NCI-H146 treated with DMSO at 0.1 percent for 48 hours (cell line): ENCODE results near the gene SMG9.
"Not testable (repeated sequence)": the region's sequence is repeated elsewhere in the genome, so short reads cannot be mapped to it uniquely, and the experiment has no call there.

ENCODE experiments used
- DNase-seq: peaks from one replicate; lab custom pipeline; 2025; ENCODE audit not compliant: unreplicated experiment; lab: John Stamatoyannopoulos, UW

The SMG9 gene

GRCh38 chr19:43695985-43696704 is 58.6 kb downstream of the SMG9 start:
- no peak for DNase-seq

- no peak for DNase-seq
Measured at GRCh38 chr19:43694553-43694952, 60.2 kb downstream of the SMG9 start.

DNA sequence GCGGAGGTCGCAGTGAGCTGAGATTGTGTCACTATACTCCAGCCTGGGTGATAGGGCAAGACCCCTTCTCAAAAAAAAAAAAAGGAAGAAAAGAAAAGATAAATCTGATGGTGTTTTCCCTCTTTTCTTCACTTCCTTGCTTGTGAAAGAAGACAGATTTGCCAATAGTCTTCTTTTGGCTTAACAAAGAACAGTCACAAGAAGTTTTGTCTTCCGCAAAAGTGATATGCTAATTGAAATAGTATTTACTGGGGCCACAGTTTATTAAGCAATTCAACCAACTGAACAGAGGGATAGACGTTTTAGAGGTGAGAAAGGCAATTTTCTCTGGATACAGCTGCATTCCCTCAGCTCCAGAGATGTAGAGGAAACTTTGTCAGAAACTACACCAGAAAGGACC is 61.9 kb downstream of the SMG9 start:
- no peak for DNase-seq

GRCh38 chr19:43692385-43692784 is 62.4 kb downstream of the SMG9 start:
- DNase-seq: no peak

DNA sequence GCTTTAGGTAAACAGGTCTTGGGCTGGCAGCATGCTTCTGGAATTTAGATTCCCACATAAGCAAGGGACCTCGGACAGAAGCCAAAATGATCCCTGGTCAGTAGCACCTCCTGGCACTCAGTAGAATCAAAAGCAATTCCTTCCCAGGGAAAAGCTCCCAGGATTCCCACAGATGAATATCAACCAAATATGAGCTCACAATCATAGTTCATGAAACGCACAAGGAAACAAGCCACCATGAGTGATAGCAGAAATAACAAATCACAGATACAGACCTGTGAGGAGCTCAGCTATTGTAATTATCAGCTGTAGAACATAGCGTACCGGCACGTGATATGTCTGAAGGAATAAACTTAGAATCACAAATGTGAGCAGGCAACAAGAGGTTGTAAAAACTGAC is 63.0 kb downstream of the SMG9 start:
- no peak for DNase-seq

GRCh38 chr19:43690890-43691289 is 63.9 kb downstream of the SMG9 start:
- DNase-seq: no peak

DNA sequence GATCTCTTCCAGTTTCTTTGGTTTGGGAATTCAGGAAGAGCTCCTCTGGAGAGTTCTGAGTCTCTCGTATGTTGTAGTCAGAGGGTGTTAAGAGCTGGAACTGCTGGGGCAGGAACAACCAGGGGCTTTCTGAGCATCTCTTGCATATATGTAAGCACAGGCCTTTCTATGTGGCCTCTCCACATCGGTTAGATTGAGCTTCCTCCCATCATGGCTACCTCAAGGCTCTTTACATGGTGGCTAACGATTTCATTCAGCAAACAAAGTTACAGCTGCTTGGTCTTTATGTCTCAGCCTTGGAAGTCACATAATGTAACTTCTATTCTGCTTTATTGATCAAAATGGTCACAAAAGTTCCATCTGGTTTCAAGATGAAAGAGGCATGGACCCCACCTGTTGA is 64.3 kb downstream of the SMG9 start:
- no peak for DNase-seq

DNA sequence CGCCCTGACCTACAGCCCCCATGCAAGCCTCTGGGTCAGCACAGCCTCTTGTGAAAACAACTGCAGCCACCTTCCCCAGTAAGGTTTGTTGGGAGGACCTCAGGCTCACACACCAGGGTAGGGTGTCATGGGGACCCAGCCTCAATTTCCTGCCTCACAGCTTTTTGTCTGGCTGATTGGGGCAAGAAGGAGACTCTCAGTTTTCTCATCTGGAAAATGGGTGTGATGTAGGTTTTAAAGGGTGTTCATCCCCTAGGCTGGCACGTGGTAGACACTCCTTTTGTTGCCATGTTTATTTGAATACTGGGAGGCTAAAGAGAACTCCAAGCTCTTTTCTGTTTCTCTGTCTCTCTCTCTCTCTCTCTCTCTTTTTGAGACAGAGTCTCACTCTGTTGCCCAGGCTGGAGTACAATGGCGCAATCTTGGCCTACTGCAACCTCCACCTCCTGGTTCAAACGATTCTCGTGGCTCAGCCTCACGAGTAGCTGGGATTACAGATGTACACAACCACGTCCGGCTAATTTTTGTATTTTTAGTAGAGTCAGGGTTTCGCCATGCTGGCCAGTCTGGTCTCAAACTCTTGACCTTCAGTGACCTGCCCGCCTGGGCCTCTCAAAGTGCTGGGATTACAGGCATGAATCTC is 66.6 kb downstream of the SMG9 start:
- no peak for DNase-seq

GRCh38 chr19:43687660-43687997 is 67.1 kb downstream of the SMG9 start:
- no peak for DNase-seq

DNA sequence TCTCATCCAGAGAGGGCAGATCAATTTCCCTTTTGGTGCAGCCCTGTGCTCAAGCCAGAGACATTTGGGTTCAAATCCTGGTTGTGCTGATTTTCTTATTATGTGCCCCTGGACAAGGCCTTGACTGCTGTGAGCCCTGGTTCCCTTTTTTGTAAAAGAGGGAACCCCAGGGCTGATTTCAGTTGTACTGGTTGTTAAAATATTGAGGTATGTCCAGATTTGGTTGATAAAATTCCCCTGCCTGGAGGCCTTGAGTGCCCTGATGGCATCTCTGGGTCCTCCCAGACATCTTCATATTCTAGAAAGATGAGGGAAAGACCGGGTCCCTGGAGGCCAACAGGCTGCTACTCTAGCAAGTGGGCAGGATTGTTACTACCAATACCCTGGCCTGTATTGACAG is 70.4 kb downstream of the SMG9 start:
- DNase-seq: no peak

GRCh38 chr19:43683905-43684304 is 70.9 kb downstream of the SMG9 start:
- no peak for DNase-seq

GRCh38 chr19:43682824-43683661 is 71.7 kb downstream of the SMG9 start:
- no peak for DNase-seq

GRCh38 chr19:43682269-43682668 is 72.5 kb downstream of the SMG9 start:
- DNase-seq: not testable (repeated sequence)

DNA sequence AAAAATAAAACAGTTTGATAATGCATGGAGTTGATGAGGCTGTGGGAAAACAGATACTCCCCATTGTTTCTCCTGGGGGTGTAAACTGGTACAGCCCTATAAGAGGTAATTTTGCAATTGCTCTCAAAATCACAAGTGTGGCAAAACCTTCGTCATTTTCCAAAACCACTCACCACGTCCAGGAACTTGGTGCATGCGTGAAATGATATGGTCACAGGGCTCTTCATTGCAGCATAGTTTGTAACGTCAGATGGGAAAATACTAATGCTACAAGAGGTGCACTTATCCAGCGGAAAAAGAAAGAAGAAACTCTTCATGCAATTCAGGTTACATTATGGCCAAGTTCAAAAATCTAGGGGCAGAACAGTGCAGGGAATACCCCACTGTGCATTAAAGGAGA is 72.9 kb downstream of the SMG9 start:
- no peak for DNase-seq

- DNase-seq: no peak
Measured at GRCh38 chr19:43678512-43679261, 76.1 kb downstream of the SMG9 start.
